ENCODE results near the gene ZMIZ1.

Gene ZMIZ1

GRCh38 chr10:79165070-79165778, 96.5 kb downstream of the ZMIZ1 start:
- TF ChIP-seq, protein P1, sequence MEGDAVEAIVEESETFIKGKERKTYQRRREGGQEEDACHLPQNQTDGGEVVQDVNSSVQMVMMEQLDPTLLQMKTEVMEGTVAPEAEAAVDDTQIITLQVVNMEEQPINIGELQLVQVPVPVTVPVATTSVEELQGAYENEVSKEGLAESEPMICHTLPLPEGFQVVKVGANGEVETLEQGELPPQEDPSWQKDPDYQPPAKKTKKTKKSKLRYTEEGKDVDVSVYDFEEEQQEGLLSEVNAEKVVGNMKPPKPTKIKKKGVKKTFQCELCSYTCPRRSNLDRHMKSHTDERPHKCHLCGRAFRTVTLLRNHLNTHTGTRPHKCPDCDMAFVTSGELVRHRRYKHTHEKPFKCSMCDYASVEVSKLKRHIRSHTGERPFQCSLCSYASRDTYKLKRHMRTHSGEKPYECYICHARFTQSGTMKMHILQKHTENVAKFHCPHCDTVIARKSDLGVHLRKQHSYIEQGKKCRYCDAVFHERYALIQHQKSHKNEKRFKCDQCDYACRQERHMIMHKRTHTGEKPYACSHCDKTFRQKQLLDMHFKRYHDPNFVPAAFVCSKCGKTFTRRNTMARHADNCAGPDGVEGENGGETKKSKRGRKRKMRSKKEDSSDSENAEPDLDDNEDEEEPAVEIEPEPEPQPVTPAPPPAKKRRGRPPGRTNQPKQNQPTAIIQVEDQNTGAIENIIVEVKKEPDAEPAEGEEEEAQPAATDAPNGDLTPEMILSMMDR (conservative IDR thresholded peaks at IDR 0.05; ENCODE audit: control insufficient read depth, insufficient read depth, low read depth, low read length): no peak
- DNase-seq (ENCODE audit: low read depth): no peak
- no peak overlapping the region for H3K4me3 ChIP-seq (ENCODE audit: control insufficient read depth, low read depth, low read length)

GRCh38 chr10:79166312-79166721, 97.6 kb downstream of the ZMIZ1 start:
- no peak for DNase-seq (ENCODE audit: low read depth)
- TF ChIP-seq, protein P1 (conservative IDR thresholded peaks at IDR 0.05; ENCODE audit: control insufficient read depth, insufficient read depth, low read depth, low read length): no peak
- H3K4me3 ChIP-seq (ENCODE audit: control insufficient read depth, low read depth, low read length): no peak overlapping the region

DNA sequence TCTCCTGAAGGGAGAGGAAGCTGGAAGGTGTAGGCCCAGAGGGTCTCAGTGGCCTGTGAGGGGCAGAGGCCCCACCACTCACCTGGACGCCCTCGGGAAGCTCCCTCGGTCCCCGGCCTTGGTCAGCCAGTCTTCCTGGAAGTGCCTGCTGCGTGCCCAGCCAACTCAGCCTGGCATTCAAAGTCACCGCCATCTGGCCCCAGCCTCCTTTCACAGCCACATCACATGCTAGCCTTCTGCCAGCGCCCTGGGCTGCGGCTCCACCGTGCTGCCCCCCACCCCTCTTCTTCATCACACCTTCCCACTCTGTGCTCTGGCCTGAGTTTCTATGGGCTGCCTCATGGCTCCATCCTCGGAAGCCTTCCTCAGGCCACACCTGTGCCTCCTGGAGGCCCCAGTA, 98.0 kb downstream of the ZMIZ1 start:
- TF ChIP-seq, protein P1 (conservative IDR thresholded peaks at IDR 0.05; ENCODE audit: control insufficient read depth, insufficient read depth, low read depth, low read length): no peak
- DNase-seq (ENCODE audit: low read depth): no peak
- H3K4me3 ChIP-seq (ENCODE audit: control insufficient read depth, low read depth, low read length): no peak overlapping the region

DNA sequence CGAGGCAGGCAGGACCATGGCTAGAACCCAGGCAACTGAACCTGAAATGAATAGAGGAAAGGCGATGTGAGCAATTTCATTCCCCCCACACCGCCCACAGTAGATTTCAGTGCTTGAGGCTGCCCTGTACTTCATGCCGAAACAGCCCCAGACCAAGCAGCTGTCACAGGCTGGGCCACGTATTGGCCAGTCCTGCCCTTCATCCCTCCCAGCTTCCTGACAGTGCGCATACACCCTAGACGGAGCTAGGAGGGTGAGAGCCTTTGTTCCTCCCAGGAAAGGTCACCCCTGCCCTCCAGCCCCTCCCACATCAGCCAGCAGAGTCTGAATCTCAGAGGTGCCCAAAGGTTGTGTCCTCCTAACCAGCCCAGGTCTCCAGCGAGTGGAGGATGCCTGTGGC, 98.8 kb downstream of the ZMIZ1 start:
- no peak overlapping the region for H3K4me3 ChIP-seq (ENCODE audit: control insufficient read depth, low read depth, low read length)
- TF ChIP-seq, protein P1 (conservative IDR thresholded peaks at IDR 0.05; ENCODE audit: control insufficient read depth, insufficient read depth, low read depth, low read length): no peak
- no peak for DNase-seq (ENCODE audit: low read depth)

DNA sequence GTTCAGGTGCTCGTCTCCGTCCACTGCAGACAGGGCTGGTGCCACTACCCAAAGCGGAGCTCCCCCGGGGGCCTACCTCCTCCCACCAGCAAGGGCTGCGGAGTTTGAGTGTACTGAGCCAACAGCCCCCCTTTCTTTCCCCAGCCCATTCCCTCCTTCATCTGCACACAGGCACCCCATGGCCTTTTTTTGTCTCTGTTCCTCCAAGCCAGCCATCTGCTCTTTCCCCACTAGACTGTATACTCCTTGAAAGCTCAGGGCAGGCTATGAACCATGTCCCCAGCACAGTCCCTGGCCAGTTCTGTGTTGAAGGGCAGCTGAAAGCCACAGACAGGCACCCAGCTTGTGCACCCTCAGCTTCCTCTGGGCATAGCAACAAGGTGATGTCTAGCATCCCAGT, 99.4 kb downstream of the ZMIZ1 start:
- no peak for DNase-seq (ENCODE audit: low read depth)
- H3K4me3 ChIP-seq (ENCODE audit: control insufficient read depth, low read depth, low read length): no peak overlapping the region
- TF ChIP-seq, protein P1 (conservative IDR thresholded peaks at IDR 0.05; ENCODE audit: control insufficient read depth, insufficient read depth, low read depth, low read length): no peak

DNA sequence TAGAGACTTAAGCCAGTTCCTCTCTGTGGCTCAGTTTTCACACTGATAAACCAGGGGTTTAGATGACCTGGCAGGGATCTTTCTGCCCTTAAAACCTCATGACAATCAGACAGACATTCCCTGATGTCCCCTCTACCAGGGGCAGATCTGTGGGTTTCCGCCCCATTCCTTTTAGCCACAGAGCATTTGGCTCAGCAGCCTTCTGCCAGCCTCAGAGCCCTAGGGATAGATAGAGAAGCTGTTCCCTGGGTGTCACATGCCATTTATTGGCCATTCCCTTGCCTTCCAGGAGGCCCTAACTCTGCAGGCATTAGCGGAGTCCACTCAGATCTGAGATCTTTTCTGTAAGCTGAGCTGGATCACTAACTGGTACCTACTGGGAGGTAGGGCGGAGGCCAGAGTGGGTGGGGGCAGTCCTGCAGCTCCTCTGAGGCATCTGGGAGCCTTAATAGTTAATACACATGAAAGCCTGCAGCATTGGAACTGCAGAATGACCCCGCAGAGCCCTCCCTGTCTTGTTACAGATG, 101.5 kb downstream of the ZMIZ1 start:
- TF ChIP-seq, protein P1 (conservative IDR thresholded peaks at IDR 0.05; ENCODE audit: control insufficient read depth, insufficient read depth, low read depth, low read length): no peak
- DNase-seq (ENCODE audit: low read depth): no peak
- H3K4me3 ChIP-seq (ENCODE audit: control insufficient read depth, low read depth, low read length): no peak overlapping the region
